Stimulated activated CD8-positive, alpha-beta memory T cell treated with anti-CD3 and anti-CD28 coated beads, Interleukin-7, amount 100 ng/mL, for 48 hours (primary cell): Measurements from ENCODE around the gene SPRR2E.
"Not testable (repeated sequence)": the region's sequence is repeated elsewhere in the genome, so short reads cannot be mapped to it uniquely, and the experiment has no call there.

Experiments
- DNase-seq, 2 donors: peaks; one replicate each; pipeline ENCODE4 v3.0.0-alpha.2; 2020; ENCODE audit warnings: low read depth in 1 of 2; ENCODE audit errors: extremely low read depth in 1 of 2

The SPRR2E gene

GRCh38 chr1:153071511-153071910, 22.8 kb downstream of the SPRR2E start, which contains the start of gene SPRR2B:
TSS of gene SPRR2B (minus strand) at chr1:153071611. CDS start at chr1:153070839, 772 bp downstream.
- no peak for DNase-seq

- no peak for DNase-seq
These were observed 24.1 kb downstream of the SPRR2E start for GRCh38 chr1:153070243-153070642.

- no peak for DNase-seq
These were observed 35.2 kb downstream of the SPRR2E start for GRCh38 chr1:153058826-153059784.

GRCh38 chr1:153058154-153058553, 36.2 kb downstream of the SPRR2E start:
- no peak for DNase-seq

GRCh38 chr1:153057375-153057774, 37.0 kb downstream of the SPRR2E start, which contains the start of gene SPRR2A:
TSS of gene SPRR2A (minus strand) at chr1:153057512. CDS start at chr1:153056735, 777 bp downstream.
- DNase-seq, result no peak

- DNase-seq, result not testable (repeated sequence)
These were observed 38.2 kb downstream of the SPRR2E start for GRCh38 chr1:153056111-153056510.

GRCh38 chr1:153049211-153049610, 45.1 kb downstream of the SPRR2E start:
- DNase-seq, result no peak
